ENCODE results near the gene SLC38A11.
A peak's percentile ranks its signal among the peaks of the same experiment; 100 is the strongest.

SLC38A11 gene

DNA sequence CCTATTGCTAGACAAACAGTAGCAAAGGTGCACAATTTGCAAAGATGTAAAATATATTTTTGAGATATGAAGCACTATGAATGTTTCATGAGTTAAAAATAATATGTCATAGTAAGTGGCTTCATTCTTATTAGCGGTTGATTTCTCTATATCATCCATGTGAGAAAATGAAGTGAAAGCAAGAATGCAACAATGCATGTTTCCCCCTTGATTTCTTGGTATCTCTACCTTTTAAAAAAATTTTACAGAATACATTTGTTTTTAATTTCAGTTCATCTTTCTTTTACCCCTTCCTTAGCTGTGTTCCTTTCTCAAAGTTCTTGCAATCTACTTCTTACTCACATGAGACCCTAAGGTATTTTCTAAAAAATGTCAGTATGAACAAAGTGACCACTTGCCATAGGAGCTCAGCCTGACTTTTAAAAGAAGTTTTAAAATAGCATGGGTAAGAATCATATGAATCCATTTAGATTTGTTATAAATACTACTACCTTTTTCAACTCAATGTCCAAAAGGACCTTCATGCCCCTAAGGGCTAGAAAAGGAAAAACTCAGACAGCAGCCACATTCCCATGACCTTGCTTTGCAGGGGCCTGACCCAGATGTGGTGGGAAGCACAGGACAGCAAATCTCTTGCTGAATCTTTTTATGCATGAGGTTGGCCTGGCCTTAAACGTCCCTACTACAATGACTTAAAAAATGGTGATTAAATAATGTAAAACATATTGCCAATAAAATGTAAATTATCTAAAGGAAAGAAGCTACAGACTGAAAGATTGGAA is 14.8 kb upstream of the SLC38A11 start:
- DNase-seq = no peak

- DNase-seq = peak; percentile 88
These were observed 12.5 kb upstream of the SLC38A11 start for GRCh38 chr2:164967781-164968228.

DNA sequence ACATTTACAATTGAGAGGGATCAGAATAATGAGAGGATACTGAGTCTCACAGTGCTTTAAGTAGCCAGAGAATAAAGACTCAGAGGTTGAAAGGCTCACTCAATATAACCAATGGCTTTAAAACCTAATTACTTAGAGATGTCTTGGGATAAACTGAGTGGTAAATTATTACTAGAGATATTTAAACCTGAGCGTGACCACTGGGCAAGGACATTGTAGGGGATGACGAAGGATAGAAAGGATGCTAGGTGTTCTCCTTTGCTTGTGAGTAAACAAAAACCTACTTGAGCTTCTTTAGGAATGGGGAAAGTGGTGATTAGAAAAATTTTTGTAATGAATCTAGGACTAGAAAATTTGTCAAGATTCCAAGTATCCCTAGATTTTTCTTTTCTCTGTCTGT is 12.0 kb upstream of the SLC38A11 start:
- no peak for DNase-seq

- no peak for DNase-seq
These were observed 9.4 kb upstream of the SLC38A11 start for GRCh38 chr2:164964700-164965099.

GRCh38 chr2:164960159-164960558 is 4.8 kb upstream of the SLC38A11 start:
- DNase-seq = no peak

- no peak for DNase-seq
These were observed 1.1 kb downstream of the SLC38A11 start for GRCh38 chr2:164954186-164954585.

- DNase-seq = no peak
These were observed 2.0 kb downstream of the SLC38A11 start for GRCh38 chr2:164953279-164953678.

- DNase-seq = no peak
These were observed 3.1 kb downstream of the SLC38A11 start for GRCh38 chr2:164952057-164952702.

DNA sequence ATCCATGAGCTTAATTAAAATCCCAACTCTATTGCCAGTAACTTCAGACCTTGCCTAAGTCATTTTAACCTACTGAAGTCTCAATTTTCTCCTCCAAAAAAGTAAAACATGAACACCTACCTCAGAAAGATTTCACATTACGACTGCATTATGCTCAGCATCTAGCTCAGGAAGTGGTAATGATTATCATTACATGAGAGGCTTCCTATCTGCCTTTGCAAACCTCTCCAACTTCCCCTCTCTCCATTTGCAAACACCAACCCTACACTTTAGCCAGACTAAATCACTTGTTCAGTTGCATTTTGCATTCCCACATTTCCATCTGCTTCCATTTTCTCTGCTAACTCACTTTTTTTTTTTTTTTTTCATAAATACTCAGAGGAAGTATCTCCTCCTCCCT is 6.8 kb downstream of the SLC38A11 start:
- no peak for DNase-seq

DNA sequence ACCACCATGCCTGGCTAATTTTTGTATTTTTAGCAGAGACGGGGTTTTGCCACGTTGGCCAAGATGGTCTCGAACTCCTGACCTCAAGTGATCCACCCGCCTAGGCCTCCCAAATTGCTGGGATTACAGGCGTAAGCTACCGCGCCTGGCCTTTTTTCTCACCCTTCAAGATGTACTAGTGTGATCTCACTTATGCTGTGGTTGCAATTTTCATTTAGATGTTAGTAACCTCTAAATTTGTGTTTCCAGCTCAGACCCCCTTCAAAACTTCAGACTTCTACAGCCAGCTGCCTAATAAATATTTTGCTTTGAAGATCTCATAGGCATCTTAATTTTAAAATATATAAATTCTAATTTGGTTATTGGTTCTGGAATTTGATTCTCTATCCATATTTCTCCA is 8.0 kb downstream of the SLC38A11 start:
- DNase-seq = no peak

GRCh38 chr2:164943289-164943688 is 12.0 kb downstream of the SLC38A11 start:
- no peak for DNase-seq

GRCh38 chr2:164937864-164938401 is 17.4 kb downstream of the SLC38A11 start:
- peak; percentile 31 for DNase-seq

GRCh38 chr2:164935118-164936101 is 19.9 kb downstream of the SLC38A11 start:
- no peak for DNase-seq

- DNase-seq = no peak
These were observed 20.8 kb downstream of the SLC38A11 start for GRCh38 chr2:164934401-164935117.

GRCh38 chr2:164933671-164934189 is 21.6 kb downstream of the SLC38A11 start:
- no peak for DNase-seq

DNA sequence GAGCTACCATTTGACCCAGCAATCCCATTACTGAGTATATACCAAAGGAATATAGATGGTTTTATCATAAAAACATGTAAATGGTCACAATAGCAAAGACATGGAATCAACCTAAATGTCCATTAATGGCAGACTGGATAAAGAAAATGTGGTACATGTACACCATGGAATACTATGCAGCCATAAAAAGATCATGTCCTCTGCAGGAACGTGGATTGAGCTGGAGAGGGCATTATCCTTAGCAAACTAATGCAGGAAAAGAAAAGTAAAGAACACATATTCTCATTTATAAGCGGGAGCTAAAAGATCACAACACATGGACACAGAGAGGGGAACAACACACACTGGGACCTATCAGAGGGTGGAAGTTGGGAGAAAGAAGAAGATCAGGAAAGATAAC is 22.9 kb downstream of the SLC38A11 start:
- DNase-seq = no peak

- DNase-seq = no peak
These were observed 27.1 kb downstream of the SLC38A11 start for GRCh38 chr2:164928101-164928673.

DNA sequence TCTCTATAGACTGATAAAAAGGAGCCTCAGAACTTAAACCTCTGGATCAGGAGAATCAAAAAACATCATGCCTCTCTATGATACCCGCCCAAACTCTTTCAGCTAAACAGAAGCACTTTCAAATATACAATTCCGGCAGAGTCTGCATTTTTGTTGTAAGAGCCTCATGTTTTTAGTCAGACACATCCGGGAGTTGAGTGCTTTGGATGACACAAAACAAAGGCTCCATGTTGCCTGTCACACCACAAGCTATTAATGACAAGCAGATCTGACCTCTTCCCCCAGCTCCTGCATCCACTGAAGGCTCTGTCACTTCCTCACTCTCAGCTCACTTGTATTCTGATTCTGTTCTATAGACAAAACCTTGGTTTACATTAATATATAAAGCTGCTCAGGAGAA is 33.2 kb downstream of the SLC38A11 start:
- no peak for DNase-seq

DNA sequence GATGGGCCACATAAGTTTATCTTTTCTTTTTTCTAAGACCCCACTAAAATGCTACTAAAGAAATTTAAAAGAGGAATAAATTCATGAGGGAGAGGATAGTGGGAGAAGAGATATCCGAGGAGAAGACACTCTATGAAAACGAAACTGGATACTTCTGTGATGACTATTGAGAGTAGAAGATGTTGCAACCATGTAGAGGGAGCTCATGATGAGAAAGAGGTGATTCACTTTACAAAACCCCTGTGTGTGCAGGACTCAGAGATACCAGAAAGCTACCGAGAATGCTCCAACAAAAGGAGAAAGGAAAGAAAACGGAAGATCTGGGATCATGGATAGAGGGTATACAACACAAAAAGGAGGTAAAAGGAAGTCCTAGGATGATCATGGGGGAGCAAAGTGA is 34.9 kb downstream of the SLC38A11 start:
- peak; percentile 92 for DNase-seq

GRCh38 chr2:164917296-164917903 is 37.9 kb downstream of the SLC38A11 start:
- peak; percentile 52 for DNase-seq

DNA sequence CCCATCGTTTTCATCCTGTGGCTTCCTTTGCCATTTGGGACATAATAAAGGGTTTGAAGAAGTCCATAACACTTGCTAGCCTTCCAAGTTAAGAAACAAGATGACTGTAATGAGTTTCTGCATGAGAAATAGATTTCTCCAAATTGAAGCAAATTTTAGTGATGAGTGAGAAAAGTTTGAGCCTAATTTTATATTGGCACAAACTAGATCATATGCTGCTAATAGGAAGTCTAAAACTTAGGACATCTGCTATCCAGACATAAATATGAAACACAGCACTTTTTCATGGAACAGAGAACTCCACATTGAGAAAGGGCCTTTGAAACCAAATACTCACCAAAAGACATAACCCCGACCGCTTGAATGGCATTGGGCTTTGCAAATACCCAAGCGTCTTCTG is 39.8 kb downstream of the SLC38A11 start:
- DNase-seq = no peak
